GM21737 (cell line): ENCODE measurements around the gene ANAPC1.
A peak's percentile ranks its signal among the peaks of the same experiment; 100 is the strongest.
"Not testable (repeated sequence)": the region's sequence is repeated elsewhere in the genome, so short reads cannot be mapped to it uniquely, and the experiment has no call there.

ENCODE experiments used
- ATAC-seq: cut with Tn5 transposase; IDR thresholded peaks from one replicate; pipeline ENCODE4 v1.9.1; 2021; ENCODE audit warnings: mild to moderate bottlenecking, moderate library complexity; ENCODE audit not compliant: unreplicated experiment

Gene ANAPC1

GRCh38 chr2:111883661-111884591, at the start of gene ANAPC1:
Gene ANAPC1, minus strand, starts transcription at chr2:111884193. Its CDS starts 3,368 bp downstream, at chr2:111880825.
- ATAC-seq, result peak; percentile 89

- no peak for ATAC-seq
Observed at GRCh38 chr2:111932841-111933291, 48.9 kb upstream of the ANAPC1 start.

- no peak for ATAC-seq
Observed at GRCh38 chr2:111930875-111931274, 46.9 kb upstream of the ANAPC1 start.

GRCh38 chr2:111930409-111930808, 46.4 kb upstream of the ANAPC1 start:
- no peak for ATAC-seq

GRCh38 chr2:111927723-111928122, 43.7 kb upstream of the ANAPC1 start:
- ATAC-seq, result no peak

- no peak for ATAC-seq
Observed at GRCh38 chr2:111924617-111925107, 40.7 kb upstream of the ANAPC1 start.

- ATAC-seq, result no peak
Observed at GRCh38 chr2:111923276-111923804, 39.3 kb upstream of the ANAPC1 start.

- ATAC-seq, result no peak
Observed at GRCh38 chr2:111919794-111920608, 36.0 kb upstream of the ANAPC1 start.

GRCh38 chr2:111919365-111919764, 35.4 kb upstream of the ANAPC1 start:
- no peak for ATAC-seq

GRCh38 chr2:111918383-111918806, 34.4 kb upstream of the ANAPC1 start:
- ATAC-seq, result no peak

GRCh38 chr2:111917106-111917505, 33.1 kb upstream of the ANAPC1 start:
- ATAC-seq, result no peak

- ATAC-seq, result no peak
Observed at GRCh38 chr2:111912547-111912946, 28.6 kb upstream of the ANAPC1 start.

- not testable (repeated sequence) for ATAC-seq
Observed at GRCh38 chr2:111911295-111911977, 27.4 kb upstream of the ANAPC1 start.

GRCh38 chr2:111910609-111911277, 26.8 kb upstream of the ANAPC1 start:
- ATAC-seq, result no peak

- ATAC-seq, result not testable (repeated sequence)
Observed at GRCh38 chr2:111909997-111910396, 26.0 kb upstream of the ANAPC1 start.

- no peak for ATAC-seq
Observed at GRCh38 chr2:111909079-111909478, 25.1 kb upstream of the ANAPC1 start.

GRCh38 chr2:111908578-111908977, 24.6 kb upstream of the ANAPC1 start:
- ATAC-seq, result no peak

GRCh38 chr2:111905990-111906735, 22.2 kb upstream of the ANAPC1 start:
- ATAC-seq, result no peak

- ATAC-seq, result not testable (repeated sequence)
Observed at GRCh38 chr2:111905475-111905869, 21.5 kb upstream of the ANAPC1 start.
